ENCODE results near the gene HSPBP1. TPM values are rescaled to one million over a fixed set of nuclear protein-coding genes. Genes with fewer than 3 reads are reported as not detected.
"Not testable (repeated sequence)": the region's sequence is repeated elsewhere in the genome, so short reads cannot be mapped to it uniquely, and the experiment has no call there.

Gene HSPBP1
- 10 to 100 TPM; 25.7 to 47.7 (median 29.7) TPM for polyA plus RNA-seq (ENCODE audit: insufficient read length in 4 of 4)

DNA sequence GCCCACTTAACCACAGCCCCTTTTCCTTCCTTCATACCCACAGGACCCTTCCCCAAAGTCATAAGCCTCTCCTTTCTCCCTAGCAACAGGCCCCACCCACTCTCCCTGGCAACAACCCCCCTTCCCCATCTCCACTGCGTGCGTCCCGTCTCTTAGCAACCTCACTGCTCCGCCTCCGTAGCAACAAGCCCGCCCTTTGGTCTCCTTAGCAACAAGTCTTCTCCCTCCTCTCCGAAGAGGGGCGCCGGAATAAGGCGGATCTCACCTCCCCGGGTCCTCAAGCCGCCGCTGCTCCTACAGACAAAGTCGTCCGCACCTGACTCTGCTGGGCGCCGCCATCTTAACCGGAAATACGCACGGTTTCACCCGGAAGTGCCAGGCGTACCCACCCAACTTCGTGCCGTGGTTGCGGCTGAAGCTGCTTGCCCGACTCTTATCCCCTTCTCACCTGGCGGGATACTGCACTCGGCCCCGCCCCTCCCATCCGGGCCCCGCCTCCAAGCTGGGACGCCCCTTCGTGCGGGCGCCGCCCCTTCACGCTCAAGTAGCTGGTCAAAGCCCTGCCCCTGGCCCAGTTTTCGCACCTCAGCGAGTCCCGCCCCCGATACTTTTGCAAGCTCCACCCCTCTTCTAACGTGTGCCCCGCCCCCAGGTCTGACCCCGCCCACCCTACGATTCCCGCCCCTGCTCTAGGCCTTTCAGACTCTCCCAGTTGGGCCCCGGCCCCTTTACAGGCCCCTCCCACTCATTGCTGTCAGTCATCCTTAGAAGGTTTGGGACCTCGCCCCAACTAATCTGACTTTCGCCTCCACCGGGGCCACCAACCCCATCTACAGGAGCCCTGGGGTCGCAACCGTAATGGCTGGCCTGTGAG, at the start of gene HSPBP1:
HSPBP1 (minus strand) TSS at position 341 of the 874 bp plus-strand sequence. CDS start 502 bp downstream, outside the sequence.
- peak; percentile 85 to 93 (median 92) for DNase-seq (ENCODE audit: low read depth in 4 of 4, low spot score in 3 of 4)

GRCh38 chr19:55328774-55329318, 48.9 kb upstream of the HSPBP1 start:
- DNase-seq (ENCODE audit: low read depth in 4 of 4, low spot score in 3 of 4): not testable (repeated sequence)

GRCh38 chr19:55325172-55325571, 45.3 kb upstream of the HSPBP1 start, which contains the start of gene TMEM150B:
Gene TMEM150B, minus strand, starts transcription at chr19:55325341. Its CDS starts 4,305 bp downstream, at chr19:55321036.
- no peak for DNase-seq (ENCODE audit: low read depth in 4 of 4, low spot score in 3 of 4)

DNA sequence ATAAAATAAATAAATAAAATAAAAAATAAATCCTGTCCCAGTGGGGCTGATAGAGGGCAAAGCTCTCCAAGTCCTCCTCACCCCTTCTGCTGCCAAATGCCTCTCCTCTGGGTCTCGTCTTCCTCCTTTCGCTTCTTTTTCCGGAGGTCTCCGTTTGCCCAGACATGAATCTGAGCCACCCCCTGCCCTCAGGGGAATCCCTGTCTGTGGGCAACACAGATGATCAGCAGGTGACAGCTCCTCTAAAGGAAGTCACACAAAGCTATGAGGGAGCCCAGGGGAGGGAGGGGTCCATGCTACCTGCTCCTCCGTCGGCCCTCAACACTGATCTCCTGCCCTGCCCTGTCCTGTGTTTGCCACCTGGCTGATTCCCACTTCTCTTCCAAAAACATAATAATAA, 44.8 kb upstream of the HSPBP1 start:
- no peak for DNase-seq (ENCODE audit: low read depth in 4 of 4, low spot score in 3 of 4)

GRCh38 chr19:55322204-55322885, 42.4 kb upstream of the HSPBP1 start:
- no peak for DNase-seq (ENCODE audit: low read depth in 4 of 4, low spot score in 3 of 4)

DNA sequence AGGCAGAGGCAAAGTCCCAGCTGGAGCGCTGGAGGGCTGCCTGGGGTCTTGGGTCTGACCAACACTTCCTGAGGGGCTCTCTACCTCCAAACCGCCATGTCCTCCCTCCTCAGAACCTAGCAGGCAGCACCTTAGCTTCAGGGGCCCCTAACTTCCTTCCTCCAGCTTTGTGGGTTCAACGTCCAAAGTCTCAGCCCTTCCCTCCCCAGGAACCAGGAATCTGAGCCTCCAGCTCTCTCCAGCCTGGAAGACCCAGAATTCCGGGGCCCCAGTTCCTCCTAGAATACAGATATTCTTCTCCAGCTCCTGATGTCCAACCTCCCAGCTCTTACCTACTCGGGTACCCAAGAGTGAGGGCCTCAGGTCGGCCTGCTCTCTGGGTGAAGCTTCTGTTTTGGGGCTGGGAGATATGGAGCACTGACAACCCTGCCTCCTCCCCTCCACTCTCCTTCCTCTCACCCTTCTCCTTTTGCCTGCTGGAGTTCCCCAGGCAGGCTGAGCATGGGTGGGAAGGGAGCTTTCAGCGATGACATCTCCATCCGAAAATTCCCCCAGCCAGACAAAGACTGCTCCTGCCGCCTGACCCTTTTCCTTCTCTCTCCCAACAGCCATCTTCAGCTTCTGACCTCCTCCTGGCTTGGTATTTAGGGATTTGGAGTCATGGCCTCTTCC, 41.7 kb upstream of the HSPBP1 start:
- no peak for DNase-seq (ENCODE audit: low read depth in 4 of 4, low spot score in 3 of 4)

DNA sequence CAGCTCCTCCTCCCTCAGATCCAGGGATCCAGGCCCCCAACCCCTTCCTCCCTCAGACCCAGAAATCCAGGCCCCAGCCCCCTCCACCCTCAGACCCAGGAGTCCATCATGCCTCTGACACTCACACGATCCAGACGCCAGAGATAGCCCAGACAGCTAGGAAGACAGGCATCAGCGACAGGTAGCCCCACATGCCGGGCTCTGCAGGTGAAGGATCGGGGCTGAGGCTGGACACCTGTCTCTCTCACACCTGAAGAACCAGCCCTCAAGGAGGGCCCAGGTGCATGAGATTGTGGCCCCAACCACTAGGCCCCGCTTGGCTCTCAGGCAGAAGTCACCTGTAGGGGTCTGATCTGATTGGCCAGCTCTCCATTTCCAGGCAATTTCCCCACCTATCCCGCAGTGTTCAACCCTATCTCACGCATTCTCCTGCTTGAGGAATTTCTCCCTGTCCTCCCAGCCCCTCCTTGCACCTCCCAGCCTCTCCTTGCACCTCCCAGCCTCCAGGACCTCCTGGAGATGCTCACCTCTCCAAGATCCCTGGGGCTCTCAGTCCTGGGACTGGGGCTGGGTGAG, 41.0 kb upstream of the HSPBP1 start:
- DNase-seq (ENCODE audit: low read depth in 4 of 4, low spot score in 3 of 4): no peak

DNA sequence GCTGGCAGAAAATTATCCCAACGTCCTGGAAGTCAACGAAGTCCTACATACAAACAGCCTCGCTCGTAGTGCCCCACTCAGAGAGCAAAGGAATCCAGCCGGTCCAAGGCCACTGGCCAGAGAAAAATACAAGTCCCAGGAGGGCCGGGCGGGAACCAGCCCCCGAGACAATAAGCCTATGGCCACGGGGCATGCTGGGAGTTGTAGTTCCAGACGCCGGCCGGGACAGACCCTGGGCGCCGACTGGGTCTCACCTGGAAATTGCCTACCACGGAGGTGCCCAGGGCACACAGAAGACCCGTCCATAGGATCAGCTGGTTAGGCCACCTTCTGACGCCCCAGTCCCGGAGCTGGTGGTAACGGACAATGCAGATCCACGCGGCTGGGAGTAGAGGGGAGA, 39.9 kb upstream of the HSPBP1 start:
- DNase-seq (ENCODE audit: low read depth in 4 of 4, low spot score in 3 of 4): no peak

- no peak for DNase-seq (ENCODE audit: low read depth in 4 of 4, low spot score in 3 of 4)
These were observed 36.7 kb upstream of the HSPBP1 start for GRCh38 chr19:55316646-55317045.

- no peak for DNase-seq (ENCODE audit: low read depth in 4 of 4, low spot score in 3 of 4)
These were observed 36.1 kb upstream of the HSPBP1 start for GRCh38 chr19:55315956-55316525.

- DNase-seq (ENCODE audit: low read depth in 4 of 4, low spot score in 3 of 4): no peak
These were observed 34.5 kb upstream of the HSPBP1 start for GRCh38 chr19:55314396-55314795.

GRCh38 chr19:55312621-55313512, 33.0 kb upstream of the HSPBP1 start:
- no peak for DNase-seq (ENCODE audit: low read depth in 4 of 4, low spot score in 3 of 4)

GRCh38 chr19:55311797-55312196, 31.9 kb upstream of the HSPBP1 start:
- no peak for DNase-seq (ENCODE audit: low read depth in 4 of 4, low spot score in 3 of 4)

DNA sequence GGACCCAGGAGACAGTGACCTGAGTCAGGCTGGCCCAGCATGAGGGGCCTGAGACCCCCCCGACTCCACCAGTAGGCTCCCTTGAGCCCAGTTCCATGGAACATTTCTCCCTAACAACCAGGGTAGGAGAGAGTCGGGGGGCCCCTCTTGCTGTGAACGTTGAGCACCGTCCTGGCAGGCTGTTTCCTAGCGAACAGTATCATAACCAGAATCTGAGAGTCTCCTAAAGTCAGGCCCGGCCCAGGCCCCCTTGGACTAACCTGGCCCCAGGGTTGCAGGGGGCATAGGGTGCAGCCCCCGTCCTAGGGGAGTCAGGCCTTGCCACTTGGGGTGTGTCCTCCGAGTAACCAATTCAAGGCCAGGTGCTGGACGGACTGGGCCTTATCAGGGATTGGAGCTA, 31.5 kb upstream of the HSPBP1 start:
- DNase-seq (ENCODE audit: low read depth in 4 of 4, low spot score in 3 of 4): no peak

GRCh38 chr19:55310498-55310897, 30.6 kb upstream of the HSPBP1 start:
- DNase-seq (ENCODE audit: low read depth in 4 of 4, low spot score in 3 of 4): no peak

DNA sequence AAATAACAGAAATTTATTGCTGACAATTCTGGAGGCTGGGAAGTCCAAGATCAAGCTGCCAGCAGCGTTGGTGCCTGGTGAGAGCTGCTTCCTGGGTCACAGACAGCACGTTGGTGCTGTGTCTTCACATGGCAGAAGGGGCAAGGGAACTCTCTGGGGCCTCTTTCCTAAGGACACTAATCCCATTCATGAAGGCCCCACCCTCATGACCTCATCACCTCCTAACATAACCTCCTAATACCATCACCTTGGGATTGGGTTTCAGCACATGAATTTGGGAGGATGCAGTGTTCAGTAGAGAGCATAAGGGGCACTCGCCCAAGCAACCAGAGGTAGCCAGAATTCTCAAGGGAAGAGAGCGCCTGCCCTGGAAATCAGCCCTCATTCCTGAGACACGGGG, 29.5 kb upstream of the HSPBP1 start:
- no peak for DNase-seq (ENCODE audit: low read depth in 4 of 4, low spot score in 3 of 4)

- DNase-seq (ENCODE audit: low read depth in 4 of 4, low spot score in 3 of 4): no peak
These were observed 28.4 kb upstream of the HSPBP1 start for GRCh38 chr19:55308281-55308680.

DNA sequence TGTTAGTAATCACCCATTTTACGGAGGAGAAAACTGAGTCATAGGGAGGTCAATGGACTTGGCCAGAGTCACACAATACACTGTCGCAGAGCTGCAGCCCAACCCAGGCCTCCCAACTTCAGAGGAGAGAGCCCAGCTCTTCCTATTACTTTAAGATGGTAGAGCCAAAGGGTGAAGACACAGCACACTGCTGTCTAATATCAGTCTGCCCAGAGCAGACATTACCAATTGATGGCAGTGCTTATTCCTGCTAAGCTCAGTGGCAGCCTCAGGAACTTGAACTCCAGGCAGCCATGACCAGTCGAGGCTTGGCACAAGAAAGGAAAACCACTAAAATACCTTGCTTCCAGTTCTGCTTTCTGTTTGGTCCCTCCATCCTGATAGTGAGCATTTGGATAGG, 26.8 kb upstream of the HSPBP1 start:
- DNase-seq (ENCODE audit: low read depth in 4 of 4, low spot score in 3 of 4): no peak

GRCh38 chr19:55305983-55306562, 26.2 kb upstream of the HSPBP1 start:
- DNase-seq (ENCODE audit: low read depth in 4 of 4, low spot score in 3 of 4): no peak

Data from right renal pelvis (tissue), 4 donors.